Breast epithelium (tissue), 3 donors: ENCODE data around the gene USP24.

ENCODE experiments used
- CTCF ChIP-seq, 3 donors: fragments of 450-650 bp; IDR thresholded peaks; one replicate each; pipeline ENCODE4 v1.5.1; 2016 to 2017; ENCODE audit warnings: antibody characterized with exemption in 3 of 3, mild to moderate bottlenecking in 3 of 3, moderate library complexity in 3 of 3
- POLR2A ChIP-seq: fragments of 450-650 bp; IDR thresholded peaks from one replicate; pipeline ENCODE4 v1.6.1; 2016; ENCODE audit warnings: antibody characterized with exemption, mild to moderate bottlenecking, moderate library complexity
- POLR2AphosphoS5 ChIP-seq, 3 donors: sonication (generic); formaldehyde crosslinking; IDR thresholded peaks; one replicate each; pipeline ENCODE4 v1.6.1; 2017; ENCODE audit warnings: antibody characterized with exemption in 3 of 3

- TF ChIP-seq CTCF (IDR thresholded peaks at IDR 0.05) (no peak), POLR2A (no peak), POLR2AphosphoS5 (IDR thresholded peaks at IDR 0.05) (no peak)
These were observed 196.8 kb downstream of the USP24 start for GRCh38 chr1:55018395-55018794.
